ENCODE data around the gene CHAC1. TPM values are rescaled to one million over a fixed set of nuclear protein-coding genes. Genes with fewer than 3 reads are reported as not detected.
A peak's percentile ranks its signal among the peaks of the same experiment; 100 is the strongest.

Gene CHAC1
- total and polyA plus RNA-seq, 2 of the 13 experiments (the other 11 are each of a cell fraction or from before 2014, with no cell fraction given), result 0.44 TPM; not detected in 1

- TF ChIP-seq TFE3 (CRISPR knock-in tag; IDR thresholded peaks at IDR 0.05) (0 out of 2 replicates have a peak, but pooled peaks have one; percentile 36), MXI1 (IDR thresholded peaks at IDR 0.05; ENCODE audit: borderline replicate concordance, low read depth, low read length) (0 out of 3 replicates have a peak, but pooled peaks have one; percentile 45), ZNF142 (CRISPR knock-in tag; IDR thresholded peaks at IDR 0.05) (peak; percentile 91), PPARG (CRISPR knock-in tag; conservative IDR thresholded peaks at IDR 0.05) (no peak), TGIF2 (CRISPR knock-in tag; IDR thresholded peaks at IDR 0.05) (no peak), HDAC1 (CRISPR knock-in tag; IDR thresholded peaks at IDR 0.05) (peak; percentile 40; the same call in 1 of the 2 replicates), ZFY (CRISPR knock-in tag; IDR thresholded peaks at IDR 0.05) (peak; percentile 83), TBX3 (IDR thresholded peaks at IDR 0.05; ENCODE audit: borderline replicate concordance) (no peak), NFE2L1 (CRISPR knock-in tag; IDR thresholded peaks at IDR 0.05; ENCODE audit: borderline replicate concordance) (no peak), TAF1 (CRISPR knock-in tag; IDR thresholded peaks at IDR 0.05) (0 out of 2 replicates have a peak, but pooled peaks have one; percentile 30), ZNF709 (CRISPR knock-in tag; IDR thresholded peaks at IDR 0.05) (peak; percentile 54; the same call in 1 of the 2 replicates), ZNF746 (CRISPR knock-in tag; IDR thresholded peaks at IDR 0.05) (0 out of 2 replicates have a peak, but pooled peaks have one; percentile 30), NFKBIZ (CRISPR knock-in tag; IDR thresholded peaks at IDR 0.05) (no peak; the same call in 1 of the 2 replicates), ELF1 (CRISPR knock-in tag; IDR thresholded peaks at IDR 0.05) (peak; percentile 52; the same call in 1 of the 2 replicates), FOSL2 (CRISPR knock-in tag; IDR thresholded peaks at IDR 0.05) (peak; percentile 74), CREB1 (IDR thresholded peaks at IDR 0.05) (no peak), CREB1 (CRISPR knock-in tag; IDR thresholded peaks at IDR 0.05) (no peak), RBM39 (IDR thresholded peaks at IDR 0.05; ENCODE audit: low read depth, low read length, poor library complexity, severe bottlenecking) (no peak), MEF2D (CRISPR knock-in tag; IDR thresholded peaks at IDR 0.05) (no peak), ZSCAN20 (CRISPR knock-in tag; IDR thresholded peaks at IDR 0.05; ENCODE audit: borderline replicate concordance) (peak; percentile 65; the same call in 1 of the 2 replicates), ZNF230 (CRISPR knock-in tag; IDR thresholded peaks at IDR 0.05) (0 out of 2 replicates have a peak, but pooled peaks have one; percentile 22), FOXP1 (IDR thresholded peaks at IDR 0.05) (no peak), FOXP1 (CRISPR knock-in tag; IDR thresholded peaks at IDR 0.05) (0 out of 2 replicates have a peak, but pooled peaks have one; percentile 11)
- TF ChIP-seq, protein P1, sequence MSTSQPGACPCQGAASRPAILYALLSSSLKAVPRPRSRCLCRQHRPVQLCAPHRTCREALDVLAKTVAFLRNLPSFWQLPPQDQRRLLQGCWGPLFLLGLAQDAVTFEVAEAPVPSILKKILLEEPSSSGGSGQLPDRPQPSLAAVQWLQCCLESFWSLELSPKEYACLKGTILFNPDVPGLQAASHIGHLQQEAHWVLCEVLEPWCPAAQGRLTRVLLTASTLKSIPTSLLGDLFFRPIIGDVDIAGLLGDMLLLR (CRISPR knock-in tag; IDR thresholded peaks at IDR 0.05), result peak; percentile 32; the same call in 1 of the 2 replicates
These were observed 11.5 kb upstream of the CHAC1 start (continued) for GRCh38 chr15:40941528-40942336.
